ENCODE results near the gene SLAIN1. TPM values are rescaled to one million over a fixed set of nuclear protein-coding genes. Genes with fewer than 3 reads are reported as not detected.

SLAIN1 gene
- total RNA-seq, 1 experiment from 2014 or later = 314 TPM

GRCh38 chr13:77807431-77808135 lies 110.1 kb downstream of the SLAIN1 start:
- no peak for TF ChIP-seq EZH2 (IDR thresholded peaks at IDR 0.05; ENCODE audit: borderline replicate concordance, low read depth, low read length, poor library complexity, severe bottlenecking)
- no peak for TF ChIP-seq CTCF (conservative IDR thresholded peaks at IDR 0.05; ENCODE audit: low read depth, low read length)
- BruUV-seq (replicated peaks) = no TSS peak
- Histone ChIP-seq H3K4me3 (ENCODE audit: low read depth, low read length, poor library complexity, severe bottlenecking) (no peak overlapping the region), H3K36me3 (ENCODE audit: insufficient read depth, low read length, poor library complexity, severe bottlenecking) (no peaks in the 10 kb centered on the region), H3K27ac (ENCODE audit: low read depth, low read length, poor library complexity, severe bottlenecking) (no peak overlapping the region), H3K9me3 (ENCODE audit: low read depth, low read length, poor library complexity, severe bottlenecking) (no peaks in the 10 kb centered on the region), H3K4me1 (ENCODE audit: insufficient read depth, low read length, poor library complexity, severe bottlenecking) (peaks cover 5% of the 10 kb centered on the region), H3K27me3 (replicated peaks; ENCODE audit: insufficient read depth, low read depth, low read length, poor library complexity) (no peaks in the 10 kb centered on the region)
- DNase-seq (ENCODE audit: low spot score) = no peak
- CTCF ChIA-PET = no interaction called here
- intact Hi-C loops (cut with micrococcal nuclease; ENCODE audit: unreplicated experiment) = no loop called here
- POLR2A ChIA-PET (ENCODE audit: low non-redundant PET) = no interaction called here

- ChIA-PET CTCF (interaction anchor here (0.5 to 1.4 kb wide), 4 partner anchors 10 to 311 kb away, joined by 3 to 7 read pairs (median 5); no protein-coding TSS in a partner anchor), POLR2A (ENCODE audit: low non-redundant PET) (no interaction called here)
- Histone ChIP-seq H3K36me3 (ENCODE audit: insufficient read depth, low read length, poor library complexity, severe bottlenecking) (no peaks in the 10 kb centered on the region), H3K4me1 (ENCODE audit: insufficient read depth, low read length, poor library complexity, severe bottlenecking) (peaks cover 5% of the 10 kb centered on the region), H3K27me3 (replicated peaks; ENCODE audit: insufficient read depth, low read depth, low read length, poor library complexity) (no peaks in the 10 kb centered on the region), H3K4me3 (ENCODE audit: low read depth, low read length, poor library complexity, severe bottlenecking) (no peak overlapping the region), H3K9me3 (ENCODE audit: low read depth, low read length, poor library complexity, severe bottlenecking) (no peaks in the 10 kb centered on the region), H3K27ac (ENCODE audit: low read depth, low read length, poor library complexity, severe bottlenecking) (no peak overlapping the region)
- BruUV-seq (replicated peaks) = no TSS peak
- peak; percentile 72 for DNase-seq (ENCODE audit: low spot score)
- TF ChIP-seq EZH2 (IDR thresholded peaks at IDR 0.05; ENCODE audit: borderline replicate concordance, low read depth, low read length, poor library complexity, severe bottlenecking) (no peak), CTCF (conservative IDR thresholded peaks at IDR 0.05; ENCODE audit: low read depth, low read length) (peak; percentile 65)
- intact Hi-C loops (cut with micrococcal nuclease; ENCODE audit: unreplicated experiment) = no loop called here
These were observed 112.9 kb downstream of the SLAIN1 start for GRCh38 chr13:77810430-77810829.

DNA sequence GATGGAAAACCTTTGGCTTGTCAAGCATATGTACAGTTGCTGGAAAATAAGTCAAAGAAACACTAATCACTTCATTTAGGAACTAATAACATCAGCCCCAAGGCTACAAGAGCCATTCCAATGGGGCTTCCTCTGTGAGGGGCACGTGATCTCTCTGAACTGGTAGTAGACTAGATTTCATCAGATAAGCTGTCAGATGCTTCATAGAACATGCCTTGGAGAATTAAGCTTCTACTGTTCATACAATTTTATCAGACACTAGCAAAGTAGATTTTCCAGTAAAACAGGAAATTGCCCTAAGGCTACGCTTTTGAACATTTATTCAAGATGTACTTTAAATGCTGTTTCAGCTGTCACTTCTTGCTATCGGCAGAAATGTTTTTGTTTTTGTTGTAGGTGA lies 113.4 kb downstream of the SLAIN1 start:
- intact Hi-C loops (cut with micrococcal nuclease; ENCODE audit: unreplicated experiment) = no loop called here
- ChIA-PET POLR2A (ENCODE audit: low non-redundant PET) (no interaction called here), CTCF (interaction anchor here (0.5 to 1.4 kb wide), 3 partner anchors 10 to 311 kb away, joined by 3 to 7 read pairs (median 3); no protein-coding TSS in a partner anchor)
- H3K4me1 ChIP-seq (ENCODE audit: insufficient read depth, low read length, poor library complexity, severe bottlenecking) = peaks cover 5% of the 10 kb centered on the region
- peak; percentile 37 for DNase-seq (ENCODE audit: low spot score)
- no peaks in the 10 kb centered on the region for H3K36me3 ChIP-seq (ENCODE audit: insufficient read depth, low read length, poor library complexity, severe bottlenecking)
- no peaks in the 10 kb centered on the region for H3K27me3 ChIP-seq (replicated peaks; ENCODE audit: insufficient read depth, low read depth, low read length, poor library complexity)
- BruUV-seq (replicated peaks) = no TSS peak
- no peak overlapping the region for H3K4me3 ChIP-seq (ENCODE audit: low read depth, low read length, poor library complexity, severe bottlenecking)
- TF ChIP-seq CTCF (conservative IDR thresholded peaks at IDR 0.05; ENCODE audit: low read depth, low read length) (no peak), EZH2 (IDR thresholded peaks at IDR 0.05; ENCODE audit: borderline replicate concordance, low read depth, low read length, poor library complexity, severe bottlenecking) (no peak)
- no peak overlapping the region for H3K27ac ChIP-seq (ENCODE audit: low read depth, low read length, poor library complexity, severe bottlenecking)
- no peaks in the 10 kb centered on the region for H3K9me3 ChIP-seq (ENCODE audit: low read depth, low read length, poor library complexity, severe bottlenecking)

All from A673 (cell line).